GM12865 (cell line): ENCODE results near the gene OLFM3.

ENCODE experiments used
- DNase-seq: peaks from one replicate; pipeline ENCODE4 v3.0.0; 2010; ENCODE audit warnings: low read depth
- H3K4me3 ChIP-seq: 2 replicates; pipeline ENCODE4 v1.5.1; 2011; ENCODE audit warnings: mild to moderate bottlenecking, low read depth, low read length, control low read depth
- CTCF ChIP-seq: IDR thresholded peaks from 2 replicates; pipeline ENCODE4 v1.5.1; 2011; ENCODE audit warnings: low read length, control low read depth, low read depth, inconsistent platforms; ENCODE audit not compliant: insufficient read depth; ENCODE audit errors: missing control alignments

Gene OLFM3

GRCh38 chr1:101875891-101876290 is 120.8 kb downstream of the OLFM3 start:
- H3K4me3 ChIP-seq, result no peak overlapping the region
- DNase-seq, result no peak
- no peak for TF ChIP-seq CTCF

- TF ChIP-seq CTCF, result no peak
- no peak overlapping the region for H3K4me3 ChIP-seq
- DNase-seq, result no peak
These were observed 123.1 kb downstream of the OLFM3 start for GRCh38 chr1:101873672-101874071.

- DNase-seq, result no peak
- H3K4me3 ChIP-seq, result no peak overlapping the region
- no peak for TF ChIP-seq CTCF
These were observed 136.8 kb downstream of the OLFM3 start for GRCh38 chr1:101859941-101860340.

GRCh38 chr1:101854271-101854670 is 142.5 kb downstream of the OLFM3 start:
- no peak for DNase-seq
- H3K4me3 ChIP-seq, result no peak overlapping the region
- TF ChIP-seq CTCF, result no peak

- no peak overlapping the region for H3K4me3 ChIP-seq
- no peak for TF ChIP-seq CTCF
- no peak for DNase-seq
These were observed 143.8 kb downstream of the OLFM3 start for GRCh38 chr1:101852936-101853335.

GRCh38 chr1:101849356-101849755 is 147.4 kb downstream of the OLFM3 start:
- DNase-seq, result no peak
- no peak overlapping the region for H3K4me3 ChIP-seq
- TF ChIP-seq CTCF, result no peak

- no peak for TF ChIP-seq CTCF
- no peak for DNase-seq
- H3K4me3 ChIP-seq, result no peak overlapping the region
These were observed 149.1 kb downstream of the OLFM3 start for GRCh38 chr1:101847626-101848025.
